Epithelial cell of esophagus (primary cell): ENCODE measurements around the gene ASPN.
"Not testable (repeated sequence)": the region's sequence is repeated elsewhere in the genome, so short reads cannot be mapped to it uniquely, and the experiment has no call there.

ENCODE experiments used
- DNase-seq: peaks from one replicate; pipeline ENCODE4 v3.0.0; 2010; ENCODE audit warnings: low read depth
- H3K4me3 ChIP-seq: 2 replicates; pipeline ENCODE4 v1.5.1; 2011; ENCODE audit warnings: mild to moderate bottlenecking, low read length, control low read depth
- CTCF ChIP-seq: IDR thresholded peaks from 2 replicates; pipeline ENCODE4 v1.5.1; 2011; ENCODE audit warnings: low read depth, mild to moderate bottlenecking, low read length, control low read depth, inconsistent platforms; ENCODE audit not compliant: insufficient read depth; ENCODE audit errors: missing control alignments

The ASPN gene

GRCh38 chr9:92425474-92425873 lies 56.8 kb downstream of the ASPN start:
- TF ChIP-seq CTCF, result no peak
- no peak for DNase-seq
- H3K4me3 ChIP-seq, result no peak overlapping the region

GRCh38 chr9:92424340-92424739 lies 58.0 kb downstream of the ASPN start, which contains the start of gene OMD:
OMD (minus strand) TSS chr9:92424471; CDS start chr9:92417558, 6,913 bp downstream.
- DNase-seq, result no peak
- TF ChIP-seq CTCF, result no peak
- H3K4me3 ChIP-seq, result no peak within 1 kb of the TSS

- TF ChIP-seq CTCF, result no peak
- H3K4me3 ChIP-seq, result no peak overlapping the region
- DNase-seq, result no peak
Observed at GRCh38 chr9:92423612-92424011, 58.7 kb downstream of the ASPN start.

DNA sequence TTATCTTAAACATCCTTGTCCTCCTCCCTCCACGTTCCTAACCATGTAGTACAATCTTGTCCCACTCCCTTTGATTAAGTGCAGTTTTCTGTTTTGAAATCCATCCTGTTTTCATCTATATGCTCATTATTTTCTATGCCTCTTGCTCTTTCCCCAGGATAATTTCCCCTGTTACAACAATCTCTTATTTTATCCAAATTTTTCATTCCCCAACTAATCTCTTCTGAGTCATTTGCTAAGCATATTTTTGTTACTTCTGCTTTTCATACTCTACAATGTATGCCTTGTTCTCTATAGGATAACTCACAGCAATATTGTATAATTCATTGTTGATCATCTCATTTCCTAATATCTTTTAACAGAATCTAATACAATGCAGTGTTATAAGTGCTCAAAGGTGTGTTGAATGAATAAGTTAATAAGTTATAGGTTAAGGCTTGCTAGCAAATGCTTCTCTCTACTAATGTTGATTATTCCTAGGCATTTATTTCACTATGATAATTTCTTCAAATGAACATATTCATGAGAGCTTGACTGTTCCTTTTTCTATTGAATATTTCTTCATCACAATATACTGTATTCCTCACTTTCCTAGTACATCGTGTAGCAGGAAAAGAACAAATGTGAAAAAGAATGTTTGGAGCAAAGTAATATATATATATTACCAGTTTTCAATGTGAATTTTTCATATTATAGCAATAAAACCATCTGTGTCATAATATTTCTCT lies 59.5 kb downstream of the ASPN start:
- no peak overlapping the region for H3K4me3 ChIP-seq
- DNase-seq, result no peak
- TF ChIP-seq CTCF, result no peak

- no peak for TF ChIP-seq CTCF
- DNase-seq, result no peak
- H3K4me3 ChIP-seq, result no peak overlapping the region
Observed at GRCh38 chr9:92414566-92414965, 67.7 kb downstream of the ASPN start.

DNA sequence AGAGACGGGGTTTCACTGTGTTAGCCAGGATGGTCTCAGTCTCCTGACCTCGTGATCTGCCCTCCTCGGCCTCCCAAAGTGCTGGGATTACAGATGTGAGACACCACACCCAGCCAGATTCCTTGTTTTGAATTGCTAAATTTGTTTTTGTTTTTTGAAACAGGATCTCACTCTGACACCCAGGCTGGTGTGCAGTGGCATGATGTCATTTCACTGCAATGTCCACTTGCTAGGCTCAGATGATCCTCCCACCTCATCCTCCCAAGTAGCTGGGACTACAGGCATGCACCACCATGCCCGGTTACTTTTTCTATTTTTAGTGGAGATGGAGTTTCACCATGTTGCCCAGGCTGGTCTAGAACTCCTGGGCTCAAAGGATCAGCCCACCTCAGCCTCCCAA lies 71.1 kb downstream of the ASPN start:
- DNase-seq, H3K4me3 ChIP-seq: not testable (repeated sequence)

DNA sequence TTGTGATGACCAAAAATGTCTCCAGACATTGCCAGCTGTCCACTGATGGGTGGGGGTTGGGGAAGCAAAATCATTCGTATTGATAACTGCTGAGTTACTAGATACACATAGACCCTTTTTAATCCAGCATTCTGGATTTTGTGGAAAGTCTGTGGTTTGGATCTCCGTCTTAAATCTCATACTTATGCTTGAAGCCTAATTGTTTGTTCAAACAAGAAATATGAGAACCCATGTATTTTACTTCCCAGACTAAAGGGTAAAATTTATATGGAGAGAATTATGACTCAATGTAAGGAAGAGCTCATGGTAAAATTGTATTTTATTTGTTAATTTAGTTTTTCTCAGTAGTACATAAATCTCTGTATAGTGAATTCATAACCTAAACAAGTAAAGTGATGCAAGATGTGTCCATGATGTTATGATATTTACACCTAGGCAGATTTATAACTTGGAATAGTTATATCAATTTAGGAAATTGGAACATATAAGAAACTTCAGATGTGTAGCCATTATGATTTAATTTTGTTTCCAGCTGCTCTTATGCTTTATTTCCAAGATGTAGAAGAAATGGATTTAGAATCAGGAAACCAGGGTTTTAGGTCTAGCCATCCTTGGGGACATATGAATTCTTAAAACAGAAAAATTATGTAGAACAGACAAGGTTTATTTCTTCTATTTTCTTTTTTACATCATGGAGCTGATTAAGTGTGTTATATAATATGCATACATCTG lies 73.4 kb downstream of the ASPN start:
- H3K4me3 ChIP-seq, result no peak overlapping the region
- TF ChIP-seq CTCF, result no peak
- DNase-seq, result no peak
